Transverse colon (tissue), 4 donors: ENCODE results near the gene S100PBP. TPM values are rescaled to one million over a fixed set of nuclear protein-coding genes. Genes with fewer than 3 reads are reported as not detected.
A peak's percentile ranks its signal among the peaks of the same experiment; 100 is the strongest.
"Not testable (repeated sequence)": the region's sequence is repeated elsewhere in the genome, so short reads cannot be mapped to it uniquely, and the experiment has no call there.

Experiments
- DNase-seq: peaks from one replicate; pipeline ENCODE4 v3.0.0-alpha.2; 2019
- H3K27ac ChIP-seq, 4 donors: fragments of 200-600 bp; sonication (generic); 2 replicates each; pipeline ENCODE4 v1.5.1; 2016 to 2018; ENCODE audit warnings: inconsistent platforms in 4 of 4
- H3K27me3 ChIP-seq: fragments of 200-600 bp; sonication (generic); 2 replicates; pipeline ENCODE4 v1.5.1; 2017; ENCODE audit warnings: inconsistent platforms
- H3K36me3 ChIP-seq, 4 donors: fragments of 200-600 bp; sonication (generic); 2 replicates each; pipeline ENCODE4 v1.5.1; 2017 to 2019; ENCODE audit warnings: inconsistent platforms in 4 of 4
- H3K4me1 ChIP-seq, 4 donors: fragments of 200-600 bp; sonication (generic); 2 replicates each; pipeline ENCODE4 v1.5.1; 2017 to 2020; ENCODE audit warnings: inconsistent platforms in 4 of 4
- H3K4me3 ChIP-seq, 4 donors: fragments of 200-600 bp; sonication (generic); 1 replicate in 1 of 4; 2 replicates in 3 of 4; pipeline versions ENCODE4 v1.5.1 to v1.6.1; 2017 to 2019; ENCODE audit warnings: inconsistent platforms in 4 of 4
- H3K9me3 ChIP-seq, 2 donors: fragments of 200-600 bp; sonication (generic); 2 replicates each; pipeline ENCODE4 v1.5.1; 2017 to 2019; ENCODE audit warnings: inconsistent platforms in 2 of 2
- EP300 ChIP-seq: sonication (generic); formaldehyde crosslinking; IDR thresholded peaks from one replicate; pipeline ENCODE4 v1.6.1; 2017; ENCODE audit warnings: antibody characterized with exemption, low read depth
- POLR2A ChIP-seq: fragments of 450-650 bp; IDR thresholded peaks from one replicate; pipeline ENCODE4 v1.6.1; 2016; ENCODE audit warnings: antibody characterized with exemption, mild to moderate bottlenecking, moderate library complexity
- POLR2AphosphoS5 ChIP-seq, 3 donors: sonication (generic); formaldehyde crosslinking; IDR thresholded peaks; one replicate each; pipeline ENCODE4 v1.6.1; 2016; ENCODE audit warnings: antibody characterized with exemption in 3 of 3
- WGBS, 2 donors: methylation state at CpG; one replicate each; pipeline ENCODE4 v1.1.5; 2018; ENCODE audit warnings: low coverage in 1 of 2; 5-methylcytosine and 5-hydroxymethylcytosine counted together
- in situ Hi-C, 4 donors: fragments of 200-750 bp; cut with MboI; loops; one replicate each; pipeline versions ENCODE4 v1.15.0 to v1.15.1; 2017; ENCODE audit warnings: low sequenced_read_pairs in 3 of 4, low pct_ligation_motif_present in 1 of 4, low pct_unique_long_range_greater_than_20kb in 1 of 4
- intact Hi-C: fragments of 100-400 bp; cut with DNase I; formaldehyde crosslinking; loops from one replicate; pipeline ENCODE4 v1.15.1; 2023; ENCODE audit warnings: low total_unique reads
- total RNA-seq, 4 donors: library from RNA; depleted of rRNA; stranded (reverse); fragments of >200 nt; gene quantifications; one replicate each; pipeline ENCODE4 v1.1.0, GENCODE V29; 2016
- TF ChIP-seq, protein P1 (sequence below), 5 experiments: fragments of 200-600 bp in 3 of 5; fragments of 450-650 bp in 2 of 5; sonication (generic) in 3 of 5; IDR thresholded peaks; 1 replicate in 2 of 5; 2 replicates in 3 of 5; pipeline ENCODE4 v1.5.1; 2016 to 2017; ENCODE audit warnings: antibody characterized with exemption in 5 of 5, inconsistent platforms in 3 of 5, mild to moderate bottlenecking in 2 of 5, moderate library complexity in 1 of 5

The S100PBP gene
- total RNA-seq, 4 donors from 2014 or later = 26.2 to 257 (median 40.7) TPM

DNA sequence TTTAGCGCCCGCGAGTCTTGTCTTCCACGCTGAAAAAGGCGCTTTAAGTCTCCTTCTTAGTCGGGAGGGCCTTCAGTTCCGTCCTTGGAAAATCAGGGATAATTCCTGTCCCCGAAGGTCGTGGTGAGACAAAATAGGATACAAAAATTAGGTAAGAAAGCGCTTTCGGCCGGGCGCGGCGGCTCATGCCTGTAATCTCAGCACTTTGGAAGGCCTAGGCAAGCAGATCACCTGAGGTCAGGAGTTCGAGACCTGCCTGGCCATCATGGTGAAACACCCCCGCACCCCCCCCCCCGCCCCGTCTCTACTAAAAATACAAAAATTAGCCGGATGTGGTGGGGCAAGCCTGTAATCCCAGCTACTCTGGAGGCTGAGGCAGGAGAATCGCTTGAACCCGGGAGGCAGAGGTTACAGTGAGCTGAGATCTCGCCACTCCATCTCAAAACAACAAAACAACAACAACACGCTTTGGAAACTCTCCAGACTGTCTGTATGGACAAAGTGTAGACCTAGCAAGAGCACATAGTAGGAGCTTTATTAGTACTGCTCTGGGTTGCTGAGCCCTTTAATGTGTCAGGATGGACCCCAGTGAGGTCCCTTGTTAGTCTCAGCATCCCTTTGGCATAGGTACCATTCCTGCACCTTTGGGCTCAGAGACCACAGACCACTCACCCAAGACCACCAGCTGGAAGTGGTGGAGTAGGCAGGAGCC lies 84.5 kb downstream of the S100PBP start:
- no peak for TF ChIP-seq POLR2A
- TF ChIP-seq, protein P1, sequence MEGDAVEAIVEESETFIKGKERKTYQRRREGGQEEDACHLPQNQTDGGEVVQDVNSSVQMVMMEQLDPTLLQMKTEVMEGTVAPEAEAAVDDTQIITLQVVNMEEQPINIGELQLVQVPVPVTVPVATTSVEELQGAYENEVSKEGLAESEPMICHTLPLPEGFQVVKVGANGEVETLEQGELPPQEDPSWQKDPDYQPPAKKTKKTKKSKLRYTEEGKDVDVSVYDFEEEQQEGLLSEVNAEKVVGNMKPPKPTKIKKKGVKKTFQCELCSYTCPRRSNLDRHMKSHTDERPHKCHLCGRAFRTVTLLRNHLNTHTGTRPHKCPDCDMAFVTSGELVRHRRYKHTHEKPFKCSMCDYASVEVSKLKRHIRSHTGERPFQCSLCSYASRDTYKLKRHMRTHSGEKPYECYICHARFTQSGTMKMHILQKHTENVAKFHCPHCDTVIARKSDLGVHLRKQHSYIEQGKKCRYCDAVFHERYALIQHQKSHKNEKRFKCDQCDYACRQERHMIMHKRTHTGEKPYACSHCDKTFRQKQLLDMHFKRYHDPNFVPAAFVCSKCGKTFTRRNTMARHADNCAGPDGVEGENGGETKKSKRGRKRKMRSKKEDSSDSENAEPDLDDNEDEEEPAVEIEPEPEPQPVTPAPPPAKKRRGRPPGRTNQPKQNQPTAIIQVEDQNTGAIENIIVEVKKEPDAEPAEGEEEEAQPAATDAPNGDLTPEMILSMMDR (IDR thresholded peaks at IDR 0.05) = no peak
- no peak for TF ChIP-seq EP300
- no peak for TF ChIP-seq POLR2AphosphoS5 (IDR thresholded peaks at IDR 0.05)
- intact Hi-C loops = no loop called here
- 16 to 44% methylated on average over 11 to 24 of the region's 24 CpGs for WGBS, 2 donors
- Histone ChIP-seq H3K9me3 (no peaks in the 10 kb centered on the region), H3K27ac (peak overlapping the region; percentile 80 to 95 (median 90)), H3K4me1 (peaks cover 0 to 45% (median 28%) of the 10 kb centered on the region in 4 donors), H3K36me3 (no peaks in the 10 kb centered on the region), H3K27me3 (peaks cover 5% of the 10 kb centered on the region), H3K4me3 (peak overlapping the region; percentile 72 to 89 (median 84))
- DNase-seq = no peak
- in situ Hi-C loops = no loop called here

DNA sequence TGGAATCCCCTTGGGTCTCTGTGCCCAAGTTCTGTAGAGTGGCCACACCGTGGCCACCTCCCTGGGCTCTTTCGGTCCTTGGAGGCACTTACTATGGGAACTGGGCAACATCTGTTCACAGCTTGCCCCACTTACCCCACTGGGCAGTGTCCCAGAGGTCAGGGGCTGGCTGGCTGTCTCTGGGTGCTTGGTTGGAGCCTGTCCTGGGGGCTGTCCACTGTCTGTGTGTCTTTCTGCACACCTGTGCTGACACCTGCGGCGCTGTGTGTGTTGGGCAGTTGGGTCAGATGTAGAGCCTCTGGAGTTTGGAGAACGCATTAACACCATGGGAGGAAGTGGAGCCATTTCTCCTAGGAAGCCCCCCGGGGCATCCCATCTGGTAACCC lies 85.1 kb downstream of the S100PBP start:
- H3K27ac ChIP-seq = peak overlapping the region; percentile 80 to 95 (median 90)

DNA sequence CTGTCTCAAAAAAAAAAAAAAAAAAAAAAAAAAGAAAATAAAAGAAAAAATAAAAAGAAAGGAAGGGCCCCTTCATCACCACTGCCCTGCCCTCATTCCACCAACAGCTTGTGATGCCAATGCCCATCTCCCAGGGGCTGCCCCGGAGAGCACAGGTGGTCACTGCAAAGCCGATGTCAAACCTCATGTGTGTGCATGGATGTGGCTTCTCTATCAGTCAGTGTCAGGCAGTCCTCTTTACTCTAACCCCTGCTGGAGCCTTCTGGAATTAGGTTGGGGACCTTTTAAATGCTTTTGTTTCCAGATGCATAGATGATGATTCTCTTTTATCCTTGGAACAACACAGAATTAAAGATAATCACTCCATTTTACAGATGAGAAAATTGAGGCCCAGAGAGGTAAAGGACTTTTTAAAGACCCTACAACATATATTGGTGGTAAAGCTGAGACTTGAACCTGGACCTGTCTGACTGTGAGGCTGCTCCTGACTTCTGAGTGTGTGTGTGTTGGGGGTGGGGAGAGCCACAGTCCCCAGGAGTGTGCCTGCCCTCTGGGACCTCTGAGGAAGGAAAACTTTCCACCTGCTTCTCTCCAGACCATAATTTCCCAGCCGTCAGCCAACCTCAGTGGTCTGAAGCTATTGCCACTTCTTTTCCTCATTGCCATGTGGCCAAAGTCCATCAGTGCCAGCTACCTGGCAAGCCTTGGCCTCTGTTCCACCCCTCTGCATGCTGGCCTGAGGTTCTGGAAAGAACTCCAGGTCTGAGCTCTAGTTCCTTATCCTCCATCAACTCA lies 86.7 kb downstream of the S100PBP start:
- H3K27me3 ChIP-seq = peaks cover 5% of the 10 kb centered on the region
- H3K27ac ChIP-seq = peak overlapping the region; percentile 83 to 92 (median 88)
- no peaks in the 10 kb centered on the region for H3K9me3 ChIP-seq
- TF ChIP-seq, protein P1 (IDR thresholded peaks at IDR 0.05) = peak in 1 of 5 experiments; percentile 35
- TF ChIP-seq POLR2A (no peak), POLR2AphosphoS5 (IDR thresholded peaks at IDR 0.05) (peak in 1 of 3 donors; percentile 71)
- peak; percentile 86 for DNase-seq
- peaks cover 0 to 55% (median 31%) of the 10 kb centered on the region in 4 donors for H3K4me1 ChIP-seq
- 53% methylated on average over 3 of the region's 3 CpGs; no CpG with 5 or more reads in 1 of the 2 donors for WGBS, 2 donors
- in situ Hi-C loops (no loop called here), intact Hi-C loops (no loop called here)
- no peak overlapping the region for H3K4me3 ChIP-seq
- H3K36me3 ChIP-seq = no peaks in the 10 kb centered on the region

More for the DNA sequence above, 85.1 kb downstream of the S100PBP start:
- peaks cover 5% of the 10 kb centered on the region for H3K27me3 ChIP-seq
- in situ Hi-C loops = no loop called here
- no peak for TF ChIP-seq POLR2A
- no peak for TF ChIP-seq POLR2AphosphoS5 (IDR thresholded peaks at IDR 0.05)
- no peak for TF ChIP-seq EP300
- TF ChIP-seq, protein P1 (IDR thresholded peaks at IDR 0.05) = no peak
- no peak overlapping the region for H3K4me3 ChIP-seq
- H3K9me3 ChIP-seq = no peaks in the 10 kb centered on the region
- DNase-seq = no peak
- WGBS, 2 donors = 69% methylated on average over 6 of the region's 6 CpGs; no CpG with 5 or more reads in 1 of the 2 donors
- no peaks in the 10 kb centered on the region for H3K36me3 ChIP-seq
- intact Hi-C loops = no loop called here
- peaks cover 0 to 50% (median 31%) of the 10 kb centered on the region in 4 donors for H3K4me1 ChIP-seq

DNA sequence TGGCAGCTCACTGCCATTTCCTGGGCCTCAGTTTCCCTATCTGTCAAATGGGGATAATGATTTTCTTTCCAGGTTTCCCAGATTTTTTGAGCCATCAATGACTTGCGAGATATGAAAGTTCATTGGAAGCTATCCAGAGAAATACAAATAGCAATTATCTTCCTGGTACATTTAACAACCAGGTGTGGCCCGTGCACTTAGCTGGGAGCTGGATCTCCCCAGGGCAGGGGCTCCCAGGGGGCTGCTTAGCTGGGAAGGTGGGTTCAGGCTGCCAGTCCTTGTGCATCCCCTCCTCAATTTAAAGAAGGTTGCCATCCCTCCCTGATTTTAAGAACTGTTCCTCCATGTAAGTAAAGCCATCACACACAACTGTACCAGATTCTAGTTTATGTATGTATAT lies 87.3 kb downstream of the S100PBP start:
- Histone ChIP-seq H3K36me3 (no peaks in the 10 kb centered on the region), H3K4me3 (no peak overlapping the region), H3K27ac (peak overlapping the region; percentile 83 to 92 (median 88)), H3K27me3 (peaks cover 5% of the 10 kb centered on the region), H3K9me3 (no peaks in the 10 kb centered on the region), H3K4me1 (peaks cover 0 to 50% (median 31%) of the 10 kb centered on the region in 4 donors)
- in situ Hi-C loops (no loop called here), intact Hi-C loops (no loop called here)
- peak; percentile 72 for DNase-seq
- WGBS, 2 donors = 49 to 83% methylated on average over 2 of the region's 2 CpGs
- TF ChIP-seq, protein P1 (IDR thresholded peaks at IDR 0.05) = no peak
- peak; percentile 17 for TF ChIP-seq POLR2A
- no peak for TF ChIP-seq EP300
- no peak for TF ChIP-seq POLR2AphosphoS5 (IDR thresholded peaks at IDR 0.05)

DNA sequence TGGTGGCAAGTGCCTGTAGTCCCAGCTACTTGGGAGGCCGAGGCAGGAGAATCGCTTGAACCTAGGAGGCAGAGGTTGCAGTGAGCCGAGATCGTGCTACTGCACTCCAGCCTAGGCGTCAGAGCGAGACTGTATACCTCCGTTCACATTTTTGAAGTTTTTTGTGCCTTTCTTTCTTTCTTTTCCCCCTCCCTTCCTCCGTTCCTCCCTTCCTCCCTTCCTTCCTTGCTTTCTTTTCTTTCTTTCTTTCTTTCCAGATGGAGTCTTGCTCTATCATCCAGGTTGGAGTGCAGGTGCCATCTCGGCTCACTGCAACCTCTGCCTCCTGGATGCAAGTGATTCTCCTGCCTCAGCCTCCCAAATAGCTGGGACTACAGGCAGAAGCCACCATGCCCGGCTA lies 88.1 kb downstream of the S100PBP start:
- intact Hi-C loops, H3K27me3 ChIP-seq, H3K9me3 ChIP-seq, DNase-seq, H3K36me3 ChIP-seq, in situ Hi-C loops, H3K4me3 ChIP-seq: not testable (repeated sequence)
- Histone ChIP-seq H3K4me1 (peaks cover 0 to 48% (median 27%) of the 10 kb centered on the region in 4 donors), H3K27ac (peak overlapping the region; percentile 83 to 92 (median 88))
- WGBS, 2 donors = 78 to 80% methylated on average over 7 to 10 of the region's 10 CpGs
